GM18507 (cell line): Measurements from ENCODE around the gene SERPINB12.
A peak's percentile ranks its signal among the peaks of the same experiment; 100 is the strongest.

Source experiments
- DNase-seq: peaks from one replicate; pipeline ENCODE4 v3.0.0; 2011; ENCODE audit warnings: low read depth; ENCODE audit not compliant: insufficient read length; ENCODE audit errors: extremely low spot score
- FAIRE-seq: peaks from 2 replicates; lab custom pipeline; 2011; peaks lifted over from hg19 to GRCh38; lab: Jason Lieb, UNC

SERPINB12 gene

GRCh38 chr18:63544017-63544416 is 1.8 kb downstream of the SERPINB12 start:
- DNase-seq, result no peak
- FAIRE-seq, result no peak

- DNase-seq, result no peak
- no peak for FAIRE-seq
Observed at GRCh38 chr18:63545000-63545399, 2.8 kb downstream of the SERPINB12 start.

- DNase-seq, result no peak
- FAIRE-seq, result no peak
Observed at GRCh38 chr18:63550068-63550467, 7.9 kb downstream of the SERPINB12 start.

- FAIRE-seq (no peak), DNase-seq (no peak)
Observed at GRCh38 chr18:63551769-63552168, 9.6 kb downstream of the SERPINB12 start.

- no peak for DNase-seq
- FAIRE-seq, result no peak
Observed at GRCh38 chr18:63552581-63552980, 10.4 kb downstream of the SERPINB12 start.

- no peak for DNase-seq
- FAIRE-seq, result no peak
Observed at GRCh38 chr18:63553081-63553480, 10.9 kb downstream of the SERPINB12 start.

- FAIRE-seq (no peak), DNase-seq (no peak)
Observed at GRCh38 chr18:63559567-63560491, 17.7 kb downstream of the SERPINB12 start.

GRCh38 chr18:63562284-63562683 is 20.1 kb downstream of the SERPINB12 start:
- no peak for DNase-seq
- no peak for FAIRE-seq

- FAIRE-seq (no peak), DNase-seq (no peak)
Observed at GRCh38 chr18:63564021-63564420, 21.9 kb downstream of the SERPINB12 start.

- DNase-seq, result no peak
- FAIRE-seq, result no peak
Observed at GRCh38 chr18:63564561-63564960, 22.4 kb downstream of the SERPINB12 start.

- DNase-seq (no peak), FAIRE-seq (no peak)
Observed at GRCh38 chr18:63567276-63567675, 25.1 kb downstream of the SERPINB12 start.

GRCh38 chr18:63567825-63568224 is 25.7 kb downstream of the SERPINB12 start:
- FAIRE-seq, result no peak
- DNase-seq, result no peak

- FAIRE-seq (no peak), DNase-seq (no peak)
Observed at GRCh38 chr18:63570721-63571120, 28.6 kb downstream of the SERPINB12 start.

GRCh38 chr18:63575681-63576080 is 33.5 kb downstream of the SERPINB12 start:
- FAIRE-seq (no peak), DNase-seq (no peak)

- DNase-seq (no peak), FAIRE-seq (peak; percentile 67)
Observed at GRCh38 chr18:63578357-63578958, 36.3 kb downstream of the SERPINB12 start.

GRCh38 chr18:63579616-63580015 is 37.4 kb downstream of the SERPINB12 start:
- FAIRE-seq (no peak), DNase-seq (no peak)

- no peak for DNase-seq
- FAIRE-seq, result no peak
Observed at GRCh38 chr18:63585988-63586387, 43.8 kb downstream of the SERPINB12 start.

- DNase-seq (no peak), FAIRE-seq (no peak)
Observed at GRCh38 chr18:63586431-63586830, 44.3 kb downstream of the SERPINB12 start.

- FAIRE-seq (no peak), DNase-seq (no peak)
Observed at GRCh38 chr18:63586966-63587365, 44.8 kb downstream of the SERPINB12 start, which contains the start of gene SERPINB13. Gene SERPINB13, plus strand, starts transcription at chr18:63587343. Its CDS starts 1,325 bp downstream, at chr18:63588668.

GRCh38 chr18:63588909-63589308 is 46.7 kb downstream of the SERPINB12 start:
- DNase-seq (no peak), FAIRE-seq (no peak)

GRCh38 chr18:63590373-63590772 is 48.2 kb downstream of the SERPINB12 start:
- DNase-seq (no peak), FAIRE-seq (no peak)
